ENCODE data around the gene HIVEP1.
A peak's percentile ranks its signal among the peaks of the same experiment; 100 is the strongest.

HIVEP1 gene

GRCh38 chr6:12017876-12018401, 5.8 kb downstream of the HIVEP1 start:
- DNase-seq (ENCODE audit: low spot score): no peak

- DNase-seq (ENCODE audit: low spot score): no peak
Observed at GRCh38 chr6:12020187-12020791, 8.2 kb downstream of the HIVEP1 start.

GRCh38 chr6:12022481-12022880, 10.4 kb downstream of the HIVEP1 start:
- no peak for DNase-seq (ENCODE audit: low spot score)

GRCh38 chr6:12022953-12023388, 10.9 kb downstream of the HIVEP1 start:
- no peak for DNase-seq (ENCODE audit: low spot score)

GRCh38 chr6:12024216-12024615, 12.1 kb downstream of the HIVEP1 start:
- no peak for DNase-seq (ENCODE audit: low spot score)

GRCh38 chr6:12024699-12025434, 12.8 kb downstream of the HIVEP1 start:
- DNase-seq (ENCODE audit: low spot score): peak; percentile 66

GRCh38 chr6:12026120-12026519, 14.0 kb downstream of the HIVEP1 start:
- DNase-seq (ENCODE audit: low spot score): no peak

- no peak for DNase-seq (ENCODE audit: low spot score)
Observed at GRCh38 chr6:12026833-12027232, 14.7 kb downstream of the HIVEP1 start.

- DNase-seq (ENCODE audit: low spot score): no peak
Observed at GRCh38 chr6:12028213-12028612, 16.1 kb downstream of the HIVEP1 start.

- no peak for DNase-seq (ENCODE audit: low spot score)
Observed at GRCh38 chr6:12029979-12030737, 18.0 kb downstream of the HIVEP1 start.

- no peak for DNase-seq (ENCODE audit: low spot score)
Observed at GRCh38 chr6:12030993-12031550, 19.0 kb downstream of the HIVEP1 start.

GRCh38 chr6:12032783-12033573, 20.9 kb downstream of the HIVEP1 start:
- no peak for DNase-seq (ENCODE audit: low spot score)

GRCh38 chr6:12033770-12034169, 21.7 kb downstream of the HIVEP1 start:
- no peak for DNase-seq (ENCODE audit: low spot score)

GRCh38 chr6:12034349-12034748, 22.2 kb downstream of the HIVEP1 start:
- DNase-seq (ENCODE audit: low spot score): no peak

- no peak for DNase-seq (ENCODE audit: low spot score)
Observed at GRCh38 chr6:12034837-12035236, 22.7 kb downstream of the HIVEP1 start.

GRCh38 chr6:12036766-12037165, 24.7 kb downstream of the HIVEP1 start:
- no peak for DNase-seq (ENCODE audit: low spot score)

GRCh38 chr6:12037798-12038197, 25.7 kb downstream of the HIVEP1 start:
- DNase-seq (ENCODE audit: low spot score): no peak

GRCh38 chr6:12039540-12040459, 27.7 kb downstream of the HIVEP1 start:
- DNase-seq (ENCODE audit: low spot score): no peak

GRCh38 chr6:12047304-12047703, 35.2 kb downstream of the HIVEP1 start:
- DNase-seq (ENCODE audit: low spot score): no peak

- DNase-seq (ENCODE audit: low spot score): no peak
Observed at GRCh38 chr6:12047792-12048432, 35.8 kb downstream of the HIVEP1 start.

All from hepatic stellate cell (primary cell).